Panc1 (cell line): ENCODE data around the gene TMEM184A. TPM values are rescaled to one million over a fixed set of nuclear protein-coding genes. Genes with fewer than 3 reads are reported as not detected.

Experiments
- ATAC-seq: fragments of 200-7000 bp; cut with Tn5 transposase; 2 replicates; pipeline ENCODE4 v1.9.1; 2020; ENCODE audit warnings: mild to moderate bottlenecking, moderate library complexity
- BruUV-seq: library from RNA; stranded (reverse); fragments of 400-500 nt; replicated peaks from 2 replicates; lab custom pipeline; 2021; lab: Mats Ljungman, UMichigan
- CTCF ChIA-PET: fragments of 300-600 bp; sonication (Branson Sonifier 250); formaldehyde crosslinking; loops from one replicate; lab custom pipeline; 2022; ENCODE audit warnings: antibody characterized with exemption; lab: Charles Lee
- POLR2A ChIA-PET: fragments of 300-600 bp; sonication (Branson Sonifier 250); formaldehyde crosslinking; loops from one replicate; lab custom pipeline; 2022; ENCODE audit warnings: antibody characterized with exemption; lab: Charles Lee
- DNase-seq: peaks from one replicate; pipeline ENCODE4 v3.0.0-alpha.2; 2010; ENCODE audit warnings: low read depth, low spot score
- H3K27ac ChIP-seq: 2 replicates; pipeline ENCODE4 v1.5.1; 2011; ENCODE audit warnings: mild to moderate bottlenecking, low read length, inconsistent platforms
- H3K27me3 ChIP-seq: fragments of 200-500 bp; sonication (Bioruptor generic); 2 replicates; pipeline ENCODE4 v1.6.0; 2014; ENCODE audit warnings: low read length, inconsistent platforms; ENCODE audit not compliant: control insufficient read depth, insufficient read depth
- H3K36me3 ChIP-seq: fragments of 200-500 bp; sonication (Bioruptor generic); 2 replicates; pipeline ENCODE4 v1.5.1; 2014; ENCODE audit warnings: inconsistent platforms, mild to moderate bottlenecking, low read length, moderate library complexity; ENCODE audit not compliant: control insufficient read depth, insufficient read depth
- H3K4me1 ChIP-seq: 2 replicates; pipeline ENCODE4 v1.5.1; 2011; ENCODE audit warnings: inconsistent platforms, mild to moderate bottlenecking, low read length, moderate library complexity; ENCODE audit not compliant: control insufficient read depth, insufficient read depth
- H3K4me3 ChIP-seq, 2 experiments: 2 replicates each; pipeline ENCODE4 v1.5.1; 2011 to 2012; ENCODE audit warnings: low read depth in 2 of 2, low read length in 2 of 2, mild to moderate bottlenecking in 2 of 2, inconsistent platforms in 1 of 2, moderate library complexity in 1 of 2
- H3K9me3 ChIP-seq: fragments of 200-500 bp; sonication (Bioruptor generic); 2 replicates; pipeline ENCODE4 v1.5.1; 2014; ENCODE audit warnings: low read depth, mild to moderate bottlenecking, inconsistent platforms, low read length, moderate library complexity; ENCODE audit not compliant: control insufficient read depth, insufficient read depth
- CTCF ChIP-seq: fragments of 450-650 bp; IDR thresholded peaks from 2 replicates; pipeline ENCODE4 v1.5.1; 2017; ENCODE audit warnings: mild to moderate bottlenecking
- POLR2AphosphoS5 ChIP-seq: IDR thresholded peaks from 2 replicates; pipeline ENCODE4 v1.6.1; 2012; ENCODE audit warnings: mild to moderate bottlenecking, low read depth, low read length, moderate library complexity
- REST ChIP-seq, 2 experiments: IDR thresholded peaks; 2 replicates each; pipeline ENCODE4 v1.6.1; 2011 to 2012; ENCODE audit warnings: low read depth in 2 of 2, control low read depth in 1 of 2, low read length in 1 of 2, mild to moderate bottlenecking in 1 of 2, moderate library complexity in 1 of 2; ENCODE audit not compliant: insufficient read depth in 1 of 2
- SIN3A ChIP-seq: IDR thresholded peaks from 2 replicates; pipeline ENCODE4 v1.6.1; 2012; ENCODE audit warnings: low read depth, mild to moderate bottlenecking, low read length, moderate library complexity, borderline replicate concordance; ENCODE audit not compliant: insufficient read depth
- TCF7L2 ChIP-seq: IDR thresholded peaks from 2 replicates; pipeline ENCODE4 v1.6.1; 2011; ENCODE audit warnings: mild to moderate bottlenecking, low read depth, low read length, inconsistent platforms
- in situ Hi-C: cut with HindIII; loops from 2 replicates; pipeline ENCODE4 v1.10.0; 2016; ENCODE audit warnings: low sequenced_read_pairs, low pct_unique_long_range_greater_than_20kb
- intact Hi-C: fragments of 100-400 bp; cut with micrococcal nuclease; formaldehyde crosslinking; loops from one replicate; pipeline ENCODE4 v1.10.0; 2022; ENCODE audit not compliant: unreplicated experiment
- total RNA-seq: library from RNA; stranded (reverse); gene quantifications from one replicate; pipeline ENCODE4 v1.2.1, GENCODE V29; 2021; ENCODE audit not compliant: unreplicated experiment

TMEM184A gene
- total RNA-seq, 1 experiment from 2014 or later, result 9.2 TPM

GRCh38 chr7:1533547-1534329, 22.3 kb downstream of the TMEM184A start:
- Histone ChIP-seq H3K36me3 (no peaks in the 10 kb centered on the region), H3K9me3 (no peaks in the 10 kb centered on the region), H3K4me1 (peaks cover 50% of the 10 kb centered on the region), H3K27ac (peak overlapping the region; percentile 88), H3K4me3 (peak overlapping the region; percentile 71 to 86), H3K27me3 (no peaks in the 10 kb centered on the region)
- 0 out of 2 replicates have a peak, but pooled peaks have one; percentile 45 for TF ChIP-seq SIN3A
- TF ChIP-seq REST (IDR thresholded peaks at IDR 0.05; ENCODE audit: insufficient read depth in 1 of 2, low read depth in 2 of 2, low read length in 1 of 2), result no peak
- no peak for TF ChIP-seq CTCF
- peak; percentile 86 for DNase-seq
- ChIA-PET POLR2A (interaction anchor here (0.5 to 0.7 kb wide), 4 partner anchors 26 to 709 kb away, joined by 3 to 4 read pairs (median 4); no protein-coding TSS in a partner anchor), CTCF (interaction anchor here (0.5 to 0.7 kb wide), 2 partner anchors 24 to 59 kb away, joined by 3 read pairs; no protein-coding TSS in a partner anchor)
- peak; percentile 49 for ATAC-seq
- in situ Hi-C loops (no loop called here), intact Hi-C loops (no loop called here)
- no TSS peak for BruUV-seq

- intact Hi-C loops, result no loop called here
- peaks cover 45% of the 10 kb centered on the region for H3K4me1 ChIP-seq
- POLR2A ChIA-PET, result interaction anchor here (0.6 to 0.7 kb wide), 3 partner anchors 26 to 710 kb away, joined by 3 to 4 read pairs (median 4); no protein-coding TSS in a partner anchor
- no TSS peak for BruUV-seq
- H3K27ac ChIP-seq, result peak overlapping the region; percentile 88
- DNase-seq, result no peak
- in situ Hi-C loops, result no loop called here
- ATAC-seq, result no peak
- H3K9me3 ChIP-seq, result no peaks in the 10 kb centered on the region
- no peaks in the 10 kb centered on the region for H3K36me3 ChIP-seq
- TF ChIP-seq REST (IDR thresholded peaks at IDR 0.05; ENCODE audit: insufficient read depth in 1 of 2, low read depth in 2 of 2, low read length in 1 of 2), result no peak
- no peak for TF ChIP-seq TCF7L2
- no peak for TF ChIP-seq POLR2AphosphoS5
- no peak for TF ChIP-seq CTCF
- no peak for TF ChIP-seq SIN3A
- no peaks in the 10 kb centered on the region for H3K27me3 ChIP-seq
- CTCF ChIA-PET, result interaction anchor here (0.5 to 0.7 kb wide), 2 partner anchors 24 to 58 kb away, joined by 3 read pairs; no protein-coding TSS in a partner anchor
- H3K4me3 ChIP-seq, result peak overlapping the region; percentile 71 to 86
Observed at GRCh38 chr7:1533255-1533546, 22.8 kb downstream of the TMEM184A start.
